ENCODE results near the gene KLHL33.
A peak's percentile ranks its signal among the peaks of the same experiment; 100 is the strongest.
"Not testable (repeated sequence)": the region's sequence is repeated elsewhere in the genome, so short reads cannot be mapped to it uniquely, and the experiment has no call there.

KLHL33 gene

GRCh38 chr14:20446889-20447288, 10.9 kb upstream of the KLHL33 start:
- DNase-seq: no peak

- DNase-seq: not testable (repeated sequence)
Measured at GRCh38 chr14:20443650-20444049, 7.7 kb upstream of the KLHL33 start.

GRCh38 chr14:20441461-20441860, 5.5 kb upstream of the KLHL33 start:
- DNase-seq: no peak

- DNase-seq: no peak
Measured at GRCh38 chr14:20440882-20441281, 4.9 kb upstream of the KLHL33 start.

GRCh38 chr14:20440465-20440864, 4.5 kb upstream of the KLHL33 start:
- DNase-seq: no peak

GRCh38 chr14:20438664-20439063, 2.7 kb upstream of the KLHL33 start:
- DNase-seq: no peak

GRCh38 chr14:20436363-20436755, 393 bp upstream of the KLHL33 start:
- DNase-seq: no peak

GRCh38 chr14:20434701-20435581, 1.0 kb downstream of the KLHL33 start:
- DNase-seq: no peak

- no peak for DNase-seq
Measured at GRCh38 chr14:20429801-20430669, 5.9 kb downstream of the KLHL33 start.

- DNase-seq: no peak
Measured at GRCh38 chr14:20428802-20429201, 7.2 kb downstream of the KLHL33 start.

- DNase-seq: no peak
Measured at GRCh38 chr14:20428010-20428365, 8.0 kb downstream of the KLHL33 start.

- peak; percentile 26 for DNase-seq
Measured at GRCh38 chr14:20427231-20428009, 8.5 kb downstream of the KLHL33 start.

- no peak for DNase-seq
Measured at GRCh38 chr14:20424851-20425250, 11.1 kb downstream of the KLHL33 start.

GRCh38 chr14:20422886-20423285, 13.1 kb downstream of the KLHL33 start:
- DNase-seq: no peak

- no peak for DNase-seq
Measured at GRCh38 chr14:20421267-20421666, 14.7 kb downstream of the KLHL33 start.

GRCh38 chr14:20419419-20419818, 16.5 kb downstream of the KLHL33 start:
- no peak for DNase-seq

- no peak for DNase-seq
Measured at GRCh38 chr14:20418501-20418909, 17.5 kb downstream of the KLHL33 start.

GRCh38 chr14:20417250-20418186, 18.4 kb downstream of the KLHL33 start:
- no peak for DNase-seq

- no peak for DNase-seq
Measured at GRCh38 chr14:20416223-20416622, 19.7 kb downstream of the KLHL33 start.

- peak; percentile 14 for DNase-seq
Measured at GRCh38 chr14:20415782-20416206, 20.2 kb downstream of the KLHL33 start.

- DNase-seq: no peak
Measured at GRCh38 chr14:20413744-20414082, 22.3 kb downstream of the KLHL33 start.

Data from NCI-H2227 treated with DMSO at 0.1 percent for 48 hours (cell line).